CD4-positive, alpha-beta T cell treated with Interleukin-15 for 4 hours (primary cell): ENCODE data around the gene OPA1.

Experiments used
- DNase-seq: peaks from one replicate; pipeline ENCODE4 v3.0.0-alpha.2; 2020; ENCODE audit warnings: low spot score

Gene OPA1

GRCh38 chr3:193737191-193737751, 144.3 kb downstream of the OPA1 start:
- no peak for DNase-seq

GRCh38 chr3:193742628-193743027, 149.6 kb downstream of the OPA1 start:
- no peak for DNase-seq

- DNase-seq = no peak
Measured at GRCh38 chr3:193743702-193744047, 150.7 kb downstream of the OPA1 start.

GRCh38 chr3:193744048-193744821, 151.2 kb downstream of the OPA1 start:
- DNase-seq = no peak

GRCh38 chr3:193744822-193745684, 152.0 kb downstream of the OPA1 start:
- DNase-seq = no peak

GRCh38 chr3:193746832-193747231, 153.8 kb downstream of the OPA1 start:
- no peak for DNase-seq
